SK-N-MC (cell line): Measurements from ENCODE around the gene EGR2.
"Not testable (repeated sequence)": the region's sequence is repeated elsewhere in the genome, so short reads cannot be mapped to it uniquely, and the experiment has no call there.

ENCODE experiments used
- DNase-seq: peaks from one replicate; pipeline ENCODE4 v3.0.0-alpha.2; 2011; ENCODE audit warnings: low read depth, low spot score
- H3K27ac ChIP-seq: fragments of 200-600 bp; sonication (generic); 2 replicates; pipeline ENCODE4 v1.5.1; 2016; ENCODE audit warnings: mixed run types
- H3K36me3 ChIP-seq: fragments of 200-600 bp; sonication (generic); 2 replicates; pipeline ENCODE4 v1.6.1; 2017; ENCODE audit warnings: antibody characterized with exemption, low read length, mixed read lengths; ENCODE audit not compliant: insufficient read depth
- H3K4me3 ChIP-seq: fragments of 200-600 bp; sonication (generic); 2 replicates; pipeline ENCODE4 v1.5.1; 2016
- H3K9ac ChIP-seq: fragments of 200-600 bp; sonication (generic); 2 replicates; pipeline ENCODE4 v1.8.0; 2017; ENCODE audit warnings: mixed run types, mixed read lengths; ENCODE audit not compliant: insufficient read length
- H3K9me3 ChIP-seq: fragments of 200-600 bp; sonication (generic); 2 replicates; pipeline ENCODE4 v1.6.1; 2017; ENCODE audit warnings: low read depth, mild to moderate bottlenecking, antibody characterized with exemption, low read length, moderate library complexity, mixed read lengths
- EZH2 ChIP-seq: fragments of 200-600 bp; sonication (generic); IDR thresholded peaks from one replicate; pipeline ENCODE4 v1.6.1; 2017; ENCODE audit warnings: antibody characterized with exemption
- FOXP2 ChIP-seq: optimal IDR thresholded peaks from 2 replicates; pipeline ENCODE3; 2011; ENCODE audit warnings: mild to moderate bottlenecking, moderate library complexity; ENCODE audit not compliant: insufficient read depth; ENCODE audit errors: extremely low read length, control extremely low read depth
- POLR2AphosphoS5 ChIP-seq: IDR thresholded peaks from 2 replicates; pipeline ENCODE4 v1.6.1; 2012; ENCODE audit warnings: mild to moderate bottlenecking, low read depth, low read length, borderline replicate concordance

The EGR2 gene

DNA sequence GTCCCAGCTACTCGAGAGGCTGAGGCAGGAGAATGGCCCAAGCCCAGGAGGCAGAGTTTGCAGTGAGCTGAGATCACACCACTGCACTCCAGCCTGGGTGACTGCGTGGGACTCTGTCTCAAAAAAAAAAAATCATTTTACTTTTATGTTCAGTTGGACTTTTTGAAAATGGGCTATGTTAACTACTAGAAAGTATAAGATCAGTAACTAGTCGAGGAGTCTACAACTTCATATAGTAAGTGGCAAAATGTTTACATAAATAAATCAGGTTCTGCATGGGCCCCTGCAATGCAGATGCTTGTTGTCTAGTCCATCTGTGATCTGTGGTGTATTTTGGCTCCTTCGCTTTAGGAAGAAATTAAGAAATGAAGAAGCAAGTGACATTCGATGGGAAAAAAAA lies 23.9 kb downstream of the EGR2 start:
- Histone ChIP-seq H3K4me3 (no peak overlapping the region), H3K9ac (no peak overlapping the region), H3K27ac (no peak overlapping the region), H3K36me3 (no peaks in the 10 kb centered on the region), H3K9me3 (no peaks in the 10 kb centered on the region)
- no peak for DNase-seq
- TF ChIP-seq EZH2: no peak
- no peak for TF ChIP-seq FOXP2
- no peak for TF ChIP-seq POLR2AphosphoS5

DNA sequence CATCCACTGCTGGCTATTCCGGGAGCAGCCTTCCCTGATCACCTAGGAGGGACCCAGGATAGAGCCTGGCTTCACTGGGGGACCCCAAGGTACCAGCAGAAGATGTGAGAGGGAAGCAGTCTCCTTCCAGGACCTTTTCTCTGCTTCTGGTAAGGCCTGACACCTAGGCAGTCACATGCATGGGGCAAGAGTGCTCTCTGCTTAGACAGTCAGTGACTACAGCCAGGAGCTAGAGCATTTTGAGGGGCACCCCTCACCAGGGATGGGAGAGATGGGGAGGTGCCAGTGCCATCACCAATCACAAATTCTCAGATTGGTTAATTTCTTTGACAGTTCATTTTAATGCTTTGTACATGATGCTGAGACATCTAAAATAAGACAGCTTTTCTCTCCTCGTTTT lies 25.6 kb downstream of the EGR2 start:
- no peak for DNase-seq
- TF ChIP-seq EZH2 (no peak), POLR2AphosphoS5 (no peak), FOXP2 (no peak)
- Histone ChIP-seq H3K9me3 (no peaks in the 10 kb centered on the region), H3K9ac (no peak overlapping the region), H3K4me3 (no peak overlapping the region), H3K36me3 (no peaks in the 10 kb centered on the region), H3K27ac (no peak overlapping the region)

DNA sequence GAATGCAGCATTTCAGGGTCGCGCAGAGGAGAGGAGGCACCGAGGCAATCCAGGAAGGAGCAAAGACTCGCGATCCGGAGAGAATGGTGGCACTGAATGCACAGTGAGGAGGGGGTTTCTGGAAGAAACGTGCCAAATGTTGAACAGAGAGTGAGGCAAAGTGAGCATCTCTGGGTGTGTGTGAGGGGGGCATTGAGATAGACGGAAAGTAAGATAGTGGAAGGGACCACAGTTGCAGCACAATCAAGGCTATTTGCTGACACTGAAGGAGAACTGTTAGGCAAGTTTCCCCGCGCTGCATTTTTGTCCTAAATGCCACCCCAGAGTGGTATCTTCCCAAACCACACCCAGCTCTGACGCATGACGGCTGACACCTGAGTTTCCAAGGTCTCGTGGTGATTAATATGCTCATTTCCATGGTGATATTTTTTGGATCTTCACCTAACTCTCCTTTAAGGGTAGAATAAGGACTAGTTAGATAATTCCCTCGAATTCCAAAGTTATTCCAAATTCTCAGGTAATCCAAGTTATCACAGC lies 26.1 kb downstream of the EGR2 start:
- Histone ChIP-seq H3K9me3 (no peaks in the 10 kb centered on the region), H3K4me3 (no peak overlapping the region), H3K9ac (no peak overlapping the region), H3K36me3 (no peaks in the 10 kb centered on the region), H3K27ac (no peak overlapping the region)
- no peak for DNase-seq
- no peak for TF ChIP-seq POLR2AphosphoS5
- no peak for TF ChIP-seq FOXP2
- TF ChIP-seq EZH2: no peak

DNA sequence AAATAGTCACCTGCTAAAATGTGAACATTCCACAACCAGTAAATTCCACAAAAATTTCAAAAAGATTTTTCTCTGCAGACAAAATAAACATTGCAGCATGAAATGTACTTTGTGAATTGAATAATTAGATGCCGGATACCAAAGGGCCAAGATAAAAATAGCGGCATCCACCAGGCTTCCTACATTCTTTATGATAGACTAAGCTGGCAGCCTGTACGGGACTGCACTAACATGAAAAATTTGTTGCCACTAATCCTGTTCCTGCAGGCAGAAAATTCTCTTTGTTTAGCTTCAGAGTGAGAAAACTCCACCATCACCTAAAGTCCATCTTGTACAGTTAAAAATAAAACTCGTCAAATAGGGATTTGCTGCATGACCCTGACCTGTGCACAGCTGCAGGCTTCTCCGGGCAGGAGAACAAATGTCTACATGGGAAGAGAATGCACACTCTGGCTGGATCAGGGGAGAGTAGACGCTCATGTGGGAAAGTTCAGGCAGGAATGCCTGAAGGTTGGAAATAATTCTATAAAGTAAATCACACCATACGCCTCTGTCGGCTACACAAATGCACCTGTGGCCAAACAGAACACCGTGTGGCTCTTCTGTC lies 27.2 kb downstream of the EGR2 start:
- no peak overlapping the region for H3K27ac ChIP-seq
- no peaks in the 10 kb centered on the region for H3K36me3 ChIP-seq
- no peaks in the 10 kb centered on the region for H3K9me3 ChIP-seq
- no peak for TF ChIP-seq EZH2
- no peak overlapping the region for H3K4me3 ChIP-seq
- DNase-seq: no peak
- no peak overlapping the region for H3K9ac ChIP-seq

DNA sequence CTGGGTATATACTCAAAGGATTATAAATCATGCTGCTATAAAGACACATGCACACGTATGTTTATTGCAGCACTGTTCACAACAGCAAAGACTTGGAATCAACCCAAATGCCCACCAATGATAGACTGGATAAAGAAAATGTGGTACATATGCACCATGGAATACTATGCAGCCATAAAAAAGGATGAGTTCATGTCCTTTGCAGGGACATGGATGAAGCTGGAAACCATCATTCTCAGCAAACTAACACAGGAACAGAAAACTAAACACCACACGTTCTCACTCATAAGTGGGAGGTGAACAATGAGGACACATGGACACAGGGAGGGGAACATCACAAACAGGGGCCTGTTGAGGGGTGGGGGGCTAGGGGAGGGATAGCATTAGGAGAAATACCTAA lies 27.9 kb downstream of the EGR2 start:
- not testable (repeated sequence) for H3K9ac ChIP-seq, H3K36me3 ChIP-seq, DNase-seq, H3K4me3 ChIP-seq, H3K27ac ChIP-seq, H3K9me3 ChIP-seq

DNA sequence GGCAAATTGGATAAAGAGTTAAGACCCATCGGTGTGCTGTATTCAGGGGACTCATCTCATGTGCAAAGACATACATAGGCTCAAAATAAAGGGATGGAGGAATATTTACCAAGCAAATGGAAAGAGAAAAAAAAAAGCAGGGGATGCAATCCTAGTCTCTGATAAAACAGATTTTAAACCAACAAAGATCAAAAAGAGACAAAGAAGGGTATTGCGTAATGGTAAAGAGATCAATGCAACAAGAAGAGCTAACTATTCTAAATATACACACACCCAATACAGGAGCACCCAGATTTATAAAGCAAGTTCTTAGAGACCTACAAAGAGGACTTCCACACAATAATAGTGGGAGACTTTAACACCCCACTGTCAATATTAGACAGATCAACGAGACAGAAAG lies 31.6 kb downstream of the EGR2 start:
- H3K27ac ChIP-seq, H3K9ac ChIP-seq, H3K9me3 ChIP-seq, DNase-seq, H3K36me3 ChIP-seq, H3K4me3 ChIP-seq: not testable (repeated sequence)

DNA sequence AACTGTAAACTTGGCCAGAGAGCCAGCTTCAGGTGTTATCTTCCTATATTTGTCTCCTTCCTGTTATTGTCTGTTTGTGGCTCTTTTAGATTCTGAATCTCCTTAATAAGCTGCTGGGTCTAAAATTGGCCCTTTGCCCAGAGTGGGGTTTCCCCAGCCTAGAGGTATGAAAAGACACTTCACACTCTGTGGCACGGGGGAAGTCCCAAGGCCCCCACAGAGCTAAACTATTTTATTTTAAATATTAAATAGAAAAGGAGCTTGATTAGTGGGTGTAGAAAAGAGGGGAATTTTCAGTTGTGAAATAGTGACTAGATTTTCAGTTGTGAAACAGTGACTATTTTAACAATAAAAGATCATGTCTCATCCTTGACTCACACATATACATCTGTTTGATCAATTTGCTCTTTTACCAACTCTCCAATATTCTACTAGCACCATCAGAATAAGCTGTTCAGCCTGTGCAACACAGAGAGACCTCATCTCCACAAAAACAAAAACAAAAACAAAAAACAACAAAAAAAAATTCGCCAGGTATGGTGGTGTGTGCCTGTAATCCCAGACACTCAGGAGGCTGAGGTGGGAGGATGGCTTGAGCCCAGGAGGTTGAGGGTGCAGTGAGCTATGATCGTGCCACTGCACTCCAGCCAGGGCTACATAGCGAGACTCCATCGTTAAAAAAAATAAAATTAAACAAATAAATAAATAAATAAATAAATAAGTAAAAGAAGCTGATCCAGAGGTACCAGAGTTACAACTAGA lies 36.5 kb downstream of the EGR2 start:
- no peak overlapping the region for H3K27ac ChIP-seq
- no peaks in the 10 kb centered on the region for H3K36me3 ChIP-seq
- H3K9me3 ChIP-seq: no peaks in the 10 kb centered on the region
- no peak overlapping the region for H3K9ac ChIP-seq
- H3K4me3 ChIP-seq: no peak overlapping the region
- no peak for TF ChIP-seq EZH2
- TF ChIP-seq POLR2AphosphoS5: no peak
- no peak for TF ChIP-seq FOXP2
- DNase-seq: peak; percentile 14

DNA sequence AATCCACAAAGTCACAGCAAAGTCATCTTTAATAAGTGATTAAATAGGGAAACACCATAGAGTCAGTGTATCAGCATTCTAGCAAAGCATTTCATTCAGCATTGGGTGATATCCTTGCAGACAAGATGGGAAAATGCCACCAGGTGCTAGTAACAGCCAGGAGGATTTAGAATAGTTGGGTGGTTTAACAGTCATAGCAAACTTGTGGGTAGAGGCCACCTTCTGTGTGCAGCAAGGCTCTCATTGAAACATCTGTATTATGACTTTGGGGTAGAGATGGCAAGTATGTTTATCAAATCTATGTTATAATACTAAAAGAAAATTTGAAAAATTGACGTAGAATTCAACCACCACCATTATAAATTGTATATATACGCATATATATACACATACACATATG lies 38.0 kb downstream of the EGR2 start:
- Histone ChIP-seq H3K27ac (no peak overlapping the region), H3K4me3 (no peak overlapping the region), H3K9me3 (no peaks in the 10 kb centered on the region), H3K9ac (no peak overlapping the region), H3K36me3 (no peaks in the 10 kb centered on the region)
- DNase-seq: no peak
- TF ChIP-seq EZH2 (no peak), FOXP2 (no peak), POLR2AphosphoS5 (no peak)

DNA sequence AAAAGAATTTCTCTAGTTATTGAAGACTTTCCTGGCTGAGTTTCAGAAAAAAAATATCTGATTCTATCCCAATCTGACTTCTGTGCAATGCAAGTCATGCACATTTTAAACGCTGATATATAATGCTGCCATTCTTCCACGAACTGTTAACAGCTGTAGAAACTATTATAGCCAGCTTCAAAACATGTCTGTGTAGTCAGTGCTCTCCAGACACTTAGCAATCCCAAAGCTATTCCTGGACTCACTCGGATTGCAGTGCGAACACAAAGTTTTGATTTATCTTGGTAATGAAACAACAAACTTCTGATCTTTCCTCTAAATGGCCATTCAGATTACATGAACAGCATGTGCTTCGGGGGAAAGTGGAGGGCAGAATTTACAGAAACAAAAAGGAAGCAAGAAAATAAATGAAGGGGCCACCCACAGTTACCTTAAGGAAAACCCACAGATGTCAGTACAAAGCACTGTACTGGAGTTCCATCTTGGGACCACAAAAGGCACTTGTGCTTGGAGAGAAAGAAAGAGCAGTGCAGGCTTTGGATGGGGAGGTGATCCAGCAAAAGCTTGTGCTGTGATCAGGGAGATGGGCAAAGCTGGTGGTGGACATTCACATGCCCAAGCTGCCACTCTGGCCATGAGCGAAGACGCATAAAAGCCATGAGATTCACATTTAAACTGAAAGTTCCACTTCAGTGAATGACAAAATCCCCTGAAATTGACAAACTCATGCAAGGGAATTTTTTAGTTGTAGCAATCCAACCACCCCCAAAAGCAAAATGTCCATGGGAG lies 43.8 kb downstream of the EGR2 start:
- H3K36me3 ChIP-seq: no peaks in the 10 kb centered on the region
- no peak for DNase-seq
- no peak overlapping the region for H3K9ac ChIP-seq
- H3K4me3 ChIP-seq: peak overlapping the region; percentile 43
- TF ChIP-seq POLR2AphosphoS5 (no peak), FOXP2 (no peak), EZH2 (no peak)
- peak overlapping the region; percentile 67; the same call in 1 of the 2 replicates for H3K27ac ChIP-seq
- H3K9me3 ChIP-seq: no peaks in the 10 kb centered on the region
